Fibroblast of lung (primary cell): ENCODE data around the gene STXBP5. TPM values are rescaled to one million over a fixed set of nuclear protein-coding genes. Genes with fewer than 3 reads are reported as not detected.
A peak's percentile ranks its signal among the peaks of the same experiment; 100 is the strongest.

Source experiments
- DNase-seq, 2 donors: peaks; one replicate each; pipeline versions ENCODE4 v3.0.0 to v3.0.0-alpha.2; 2010; ENCODE audit warnings: low read depth in 2 of 2
- H2AFZ ChIP-seq: 2 replicates; pipeline ENCODE4 v1.5.1; 2012; ENCODE audit warnings: low read length, control low read depth, inconsistent platforms
- H3K27ac ChIP-seq: 2 replicates; pipeline ENCODE4 v1.5.1; 2011; ENCODE audit warnings: low read length, control low read depth; ENCODE audit not compliant: insufficient read depth
- H3K27me3 ChIP-seq: 2 replicates; pipeline ENCODE4 v1.5.1; 2011; ENCODE audit warnings: mild to moderate bottlenecking, low read length; ENCODE audit not compliant: control insufficient read depth, insufficient read depth
- H3K36me3 ChIP-seq: 2 replicates; pipeline ENCODE4 v1.5.1; 2011; ENCODE audit warnings: low read length; ENCODE audit not compliant: control insufficient read depth, insufficient read depth
- H3K4me1 ChIP-seq: 2 replicates; pipeline ENCODE4 v1.5.1; 2011; ENCODE audit warnings: low read length; ENCODE audit not compliant: control insufficient read depth, insufficient read depth; ENCODE audit errors: extremely low read depth
- H3K4me2 ChIP-seq: 2 replicates; pipeline ENCODE4 v1.5.1; 2011; ENCODE audit warnings: low read length, control low read depth; ENCODE audit not compliant: insufficient read depth; ENCODE audit errors: extremely low read depth
- H3K4me3 ChIP-seq, 4 experiments: fragments of 200-600 bp in 1 of 4; sonication (generic) in 1 of 4; replicated peaks in 1 of 4; 2 replicates each; pipeline ENCODE4 v1.5.1; 2011 to 2016; ENCODE audit warnings: low read length in 4 of 4, low read depth in 3 of 4, mild to moderate bottlenecking in 3 of 4, control low read depth in 2 of 4, inconsistent platforms in 1 of 4, mixed read lengths in 1 of 4; ENCODE audit not compliant: insufficient read depth in 1 of 4; ENCODE audit errors: control extremely low read depth in 1 of 4
- H3K79me2 ChIP-seq: 2 replicates; pipeline ENCODE4 v1.5.1; 2012; ENCODE audit warnings: mild to moderate bottlenecking, low read length, inconsistent platforms; ENCODE audit not compliant: control insufficient read depth, insufficient read depth
- H3K9ac ChIP-seq: 2 replicates; pipeline ENCODE4 v1.5.1; 2011; ENCODE audit warnings: mild to moderate bottlenecking, low read length, control low read depth; ENCODE audit not compliant: insufficient read depth
- H3K9me3 ChIP-seq: 2 replicates; pipeline ENCODE4 v1.5.1; 2012; ENCODE audit warnings: low read depth, low read length; ENCODE audit not compliant: control insufficient read depth, insufficient read depth
- H4K20me1 ChIP-seq: 2 replicates; pipeline ENCODE4 v1.5.1; 2011; ENCODE audit warnings: low read length; ENCODE audit not compliant: control insufficient read depth, insufficient read depth; ENCODE audit errors: extremely low read depth
- CTCF ChIP-seq, 2 donors: IDR thresholded peaks in 1 of 2; conservative IDR thresholded peaks in 1 of 2; 1 replicate in 1 of 2; 2 replicates in 1 of 2; pipeline ENCODE4 v1.5.1; 2011 to 2012; ENCODE audit warnings: low read length in 2 of 2, control low read depth in 1 of 2, inconsistent platforms in 1 of 2, low read depth in 1 of 2, mild to moderate bottlenecking in 1 of 2
- EZH2 ChIP-seq: IDR thresholded peaks from 2 replicates; pipeline ENCODE4 v1.5.1; 2012; ENCODE audit warnings: low read length, control low read depth, mild to moderate bottlenecking; ENCODE audit errors: missing control alignments
- polyA plus RNA-seq, 2 donors: library from polyadenylated mRNA; depleted of rRNA in 1 of 2; stranded (reverse) in 1 of 2; unstranded in 1 of 2; fragments of >200 nt; gene quantifications; 2 replicates each; pipeline ENCODE4 v1.2.1, GENCODE V29; 2011 to 2012; ENCODE audit warnings: missing spikeins in 1 of 2
- total RNA-seq: library from RNA; depleted of rRNA; stranded (reverse); fragments of >200 nt; gene quantifications from 2 replicates; pipeline ENCODE4 v1.2.1, GENCODE V29; 2014

Gene STXBP5
- total and polyA plus RNA-seq, 2 donors (not counting 1 experiment from before 2014, with no cell fraction given): 27.6 to 90.7 TPM

- Histone ChIP-seq H2AFZ (no peak overlapping the region), H3K79me2 (peaks cover 15% of the 10 kb centered on the region), H3K4me2 (no peak overlapping the region), H3K36me3 (no peaks in the 10 kb centered on the region), H3K4me3 (no peak overlapping the region), H3K27me3 (no peaks in the 10 kb centered on the region), H3K9ac (no peak overlapping the region), H4K20me1 (no peaks in the 10 kb centered on the region), H3K9me3 (no peaks in the 10 kb centered on the region), H3K4me1 (no peaks in the 10 kb centered on the region), H3K27ac (no peak overlapping the region)
- no peak for DNase-seq
- TF ChIP-seq EZH2: no peak
- TF ChIP-seq CTCF (conservative IDR thresholded peaks at IDR 0.05 in 1 of 2, IDR thresholded peaks at IDR 0.05 in 1 of 2; ENCODE audit: low read depth in 1 of 2, low read length in 2 of 2): no peak
These were observed 3.5 kb upstream of the STXBP5 start for GRCh38 chr6:147200711-147201110.

DNA sequence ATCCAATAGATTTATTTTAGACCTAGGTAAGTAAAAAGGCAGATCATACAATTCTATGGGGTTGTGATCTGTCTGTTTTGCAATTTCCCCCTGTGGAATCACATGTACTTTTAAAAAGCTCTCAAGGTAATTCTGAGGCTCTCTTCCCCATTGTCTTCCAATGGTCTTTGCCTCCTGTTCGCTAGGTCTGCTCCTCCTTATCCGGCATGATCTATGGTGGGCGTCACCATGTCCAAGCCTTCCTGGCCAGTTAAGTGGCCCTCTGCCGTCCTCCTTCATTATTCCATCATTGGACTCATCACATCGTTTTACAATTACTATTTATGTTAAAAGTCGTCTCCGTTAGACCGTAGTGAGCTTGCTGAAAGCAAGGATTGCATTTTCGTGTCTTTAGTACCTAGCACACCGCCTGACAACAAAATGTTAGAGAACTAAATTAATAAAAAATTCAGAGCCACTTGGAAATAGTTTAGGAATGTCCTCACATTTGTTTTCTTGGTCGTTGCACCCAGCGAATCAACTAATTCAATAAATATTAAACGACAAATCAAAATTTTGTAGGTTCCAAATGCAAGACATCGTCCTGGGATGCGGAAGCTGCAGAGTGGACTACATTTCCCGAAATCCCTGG is 2.2 kb upstream of the STXBP5 start:
- TF ChIP-seq CTCF (conservative IDR thresholded peaks at IDR 0.05 in 1 of 2, IDR thresholded peaks at IDR 0.05 in 1 of 2; ENCODE audit: low read depth in 1 of 2, low read length in 2 of 2): no peak
- TF ChIP-seq EZH2: no peak
- H3K36me3 ChIP-seq: no peaks in the 10 kb centered on the region
- H3K4me2 ChIP-seq: peak overlapping the region; percentile 98
- no peaks in the 10 kb centered on the region for H3K9me3 ChIP-seq
- peak; percentile 45 to 50 for DNase-seq
- H3K79me2 ChIP-seq: peaks cover 28% of the 10 kb centered on the region
- H3K27me3 ChIP-seq: no peaks in the 10 kb centered on the region
- H3K27ac ChIP-seq: peak overlapping the region; percentile 89
- no peaks in the 10 kb centered on the region for H3K4me1 ChIP-seq
- no peaks in the 10 kb centered on the region for H4K20me1 ChIP-seq
- H3K4me3 ChIP-seq: peak overlapping the region; percentile 74 to 85 (median 79)
- H3K9ac ChIP-seq: no peak overlapping the region
- peak overlapping the region; percentile 81 for H2AFZ ChIP-seq

DNA sequence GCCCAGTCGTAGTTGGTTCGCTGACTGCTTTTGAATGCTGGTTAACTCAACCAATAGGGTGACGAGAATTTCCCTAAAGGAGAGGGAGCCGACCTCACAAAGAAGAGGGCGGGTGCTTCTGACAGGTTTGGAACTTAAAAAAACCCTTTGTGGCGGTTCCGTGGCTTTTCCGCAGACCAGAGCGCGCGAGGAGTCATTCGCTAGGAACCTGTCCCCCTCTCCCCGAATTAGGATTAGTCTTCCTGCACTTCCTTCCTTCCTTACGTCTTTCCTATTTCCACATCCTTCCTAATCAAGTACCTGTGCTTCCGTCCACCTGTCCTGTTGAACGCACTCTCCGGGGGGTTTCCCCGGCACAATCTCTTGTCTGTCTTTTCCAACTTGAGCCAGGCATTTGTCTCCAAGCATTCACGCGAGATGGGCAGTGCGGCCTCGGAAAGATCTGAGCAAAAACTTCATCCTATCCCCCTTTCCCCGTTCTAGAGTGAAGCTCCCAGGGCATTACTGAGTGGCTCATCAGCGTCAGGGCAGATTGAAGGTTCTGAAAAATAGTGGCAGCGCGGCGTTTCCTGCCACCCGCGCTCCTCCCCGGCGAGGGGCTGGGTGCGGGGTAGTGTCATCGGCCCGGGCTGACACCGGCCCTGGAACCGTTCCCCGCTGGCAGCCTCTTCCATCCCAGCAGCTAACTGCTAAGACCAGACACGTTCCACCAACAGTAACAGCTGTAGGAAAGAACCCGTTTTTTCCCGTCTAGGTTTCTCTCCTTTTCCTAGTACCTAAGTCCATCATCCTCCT is 1.5 kb upstream of the STXBP5 start:
- peak overlapping the region; percentile 98 for H3K4me2 ChIP-seq
- peak overlapping the region; percentile 74 to 85 (median 79) for H3K4me3 ChIP-seq
- peaks cover 35% of the 10 kb centered on the region for H3K79me2 ChIP-seq
- peak overlapping the region; percentile 85 for H3K9ac ChIP-seq
- H4K20me1 ChIP-seq: no peaks in the 10 kb centered on the region
- no peaks in the 10 kb centered on the region for H3K36me3 ChIP-seq
- no peaks in the 10 kb centered on the region for H3K27me3 ChIP-seq
- peak overlapping the region; percentile 92 for H2AFZ ChIP-seq
- no peaks in the 10 kb centered on the region for H3K4me1 ChIP-seq
- TF ChIP-seq CTCF (conservative IDR thresholded peaks at IDR 0.05 in 1 of 2, IDR thresholded peaks at IDR 0.05 in 1 of 2; ENCODE audit: low read depth in 1 of 2, low read length in 2 of 2) (no peak), EZH2 (no peak)
- peak overlapping the region; percentile 89 for H3K27ac ChIP-seq
- peak; percentile 98 to 99 for DNase-seq
- no peaks in the 10 kb centered on the region for H3K9me3 ChIP-seq
